Caco-2 (cell line): ENCODE measurements around the gene CPVL. TPM values are rescaled to one million over a fixed set of nuclear protein-coding genes. Genes with fewer than 3 reads are reported as not detected.

Experiments
- BruUV-seq: library from RNA; stranded (reverse); fragments of 400-500 nt; replicated peaks from 2 replicates; lab custom pipeline; 2021; lab: Mats Ljungman, UMichigan
- CTCF ChIA-PET: fragments of 300-600 bp; sonication (Branson Sonifier 250); formaldehyde crosslinking; loops from one replicate; lab custom pipeline; 2022; ENCODE audit warnings: antibody characterized with exemption; lab: Charles Lee
- POLR2A ChIA-PET: fragments of 300-600 bp; sonication (Branson Sonifier 250); formaldehyde crosslinking; loops from one replicate; lab custom pipeline; 2022; ENCODE audit warnings: antibody characterized with exemption; lab: Charles Lee
- DNase-seq, 2 experiments: peaks; one replicate each; pipeline versions ENCODE4 v3.0.0 to v3.0.0-alpha.2; 2020 to 2022
- H3K27me3 ChIP-seq: replicated peaks from 2 replicates; pipeline ENCODE4 v1.6.0; 2011; ENCODE audit warnings: low read length; ENCODE audit not compliant: control insufficient read depth, insufficient read depth
- H3K36me3 ChIP-seq: 2 replicates; pipeline ENCODE4 v1.5.1; 2011; ENCODE audit warnings: low read length; ENCODE audit not compliant: control insufficient read depth, insufficient read depth
- H3K4me1 ChIP-seq: fragments of 250-450 bp; sonication (Bioruptor Pico); 2 replicates; pipeline ENCODE4 v1.5.1; 2020; ENCODE audit warnings: mild to moderate bottlenecking
- H3K4me3 ChIP-seq: 2 replicates; pipeline ENCODE4 v1.5.1; 2011; ENCODE audit warnings: low read depth, mild to moderate bottlenecking, control low read depth, low read length
- H3K9me3 ChIP-seq: fragments of 250-450 bp; sonication (Bioruptor Pico); 2 replicates; pipeline ENCODE4 v1.5.1; 2020; ENCODE audit warnings: mild to moderate bottlenecking, moderate library complexity
- H3K27ac Mint-ChIP-seq: one replicate; pipeline ENCODE4 v1.8.0; 2022; ENCODE audit warnings: mixed read lengths; ENCODE audit not compliant: unreplicated experiment
- H3K27me3 Mint-ChIP-seq: one replicate; pipeline ENCODE4 v1.8.0; 2022; ENCODE audit warnings: mixed read lengths; ENCODE audit not compliant: insufficient read depth, unreplicated experiment
- H3K36me3 Mint-ChIP-seq: one replicate; pipeline ENCODE4 v1.8.0; 2022; ENCODE audit warnings: mild to moderate bottlenecking, mixed read lengths; ENCODE audit not compliant: insufficient read depth, unreplicated experiment
- H3K4me1 Mint-ChIP-seq: one replicate; pipeline ENCODE4 v1.8.0; 2022; ENCODE audit warnings: low read depth, mixed read lengths; ENCODE audit not compliant: unreplicated experiment
- H3K4me3 Mint-ChIP-seq: one replicate; pipeline ENCODE4 v1.8.0; 2022; ENCODE audit warnings: mild to moderate bottlenecking, moderate library complexity, mixed read lengths; ENCODE audit not compliant: unreplicated experiment
- H3K9me3 Mint-ChIP-seq: one replicate; pipeline ENCODE4 v1.8.0; 2022; ENCODE audit warnings: mixed read lengths; ENCODE audit not compliant: unreplicated experiment
- CTCF ChIP-seq, 2 experiments: fragments of 200-600 bp in 1 of 2; IDR thresholded peaks; 1 replicate in 1 of 2; 2 replicates in 1 of 2; pipeline versions ENCODE4 v1.5.1 to v1.8.0; 2011 to 2022; ENCODE audit warnings: antibody characterized with exemption in 1 of 2, control low read depth in 1 of 2, inconsistent platforms in 1 of 2, low read depth in 1 of 2, low read length in 1 of 2, mild to moderate bottlenecking in 1 of 2, moderate library complexity in 1 of 2; ENCODE audit not compliant: insufficient read depth in 1 of 2, severe bottlenecking in 1 of 2, unreplicated experiment in 1 of 2
- intact Hi-C: fragments of 100-400 bp; cut with micrococcal nuclease; formaldehyde crosslinking; loops from one replicate; pipeline ENCODE4 v1.10.0; 2022; ENCODE audit not compliant: unreplicated experiment
- total RNA-seq: library from RNA; stranded (reverse); gene quantifications from 2 replicates; pipeline ENCODE4 v1.2.3, GENCODE V29; 2022

Gene CPVL
- total RNA-seq, 1 experiment from 2014 or later, result 109 TPM

GRCh38 chr7:28980451-28981160 is 165.7 kb downstream of the CPVL start:
- Mint-ChIP-seq H3K27me3 (no peaks in the 10 kb centered on the region), H3K9me3 (no peaks in the 10 kb centered on the region), H3K36me3 (no peaks in the 10 kb centered on the region), H3K27ac (no peak overlapping the region), H3K4me3 (no peak overlapping the region), H3K4me1 (peaks cover 6% of the 10 kb centered on the region)
- no peak for TF ChIP-seq CTCF (IDR thresholded peaks at IDR 0.05; ENCODE audit: insufficient read depth in 1 of 2, low read depth in 1 of 2, low read length in 1 of 2, severe bottlenecking in 1 of 2, unreplicated experiment in 1 of 2)
- ChIA-PET POLR2A (interaction anchor here (0.6 kb wide), 1 partner anchor 36 kb away, joined by 3 read pairs; no protein-coding TSS in a partner anchor), CTCF (no interaction called here)
- Histone ChIP-seq H3K36me3 (no peaks in the 10 kb centered on the region), H3K9me3 (no peaks in the 10 kb centered on the region), H3K4me3 (no peak overlapping the region), H3K4me1 (peaks cover 5% of the 10 kb centered on the region), H3K27me3 (no peaks in the 10 kb centered on the region)
- intact Hi-C loops, result no loop called here
- no peak for DNase-seq
- BruUV-seq, result no TSS peak

DNA sequence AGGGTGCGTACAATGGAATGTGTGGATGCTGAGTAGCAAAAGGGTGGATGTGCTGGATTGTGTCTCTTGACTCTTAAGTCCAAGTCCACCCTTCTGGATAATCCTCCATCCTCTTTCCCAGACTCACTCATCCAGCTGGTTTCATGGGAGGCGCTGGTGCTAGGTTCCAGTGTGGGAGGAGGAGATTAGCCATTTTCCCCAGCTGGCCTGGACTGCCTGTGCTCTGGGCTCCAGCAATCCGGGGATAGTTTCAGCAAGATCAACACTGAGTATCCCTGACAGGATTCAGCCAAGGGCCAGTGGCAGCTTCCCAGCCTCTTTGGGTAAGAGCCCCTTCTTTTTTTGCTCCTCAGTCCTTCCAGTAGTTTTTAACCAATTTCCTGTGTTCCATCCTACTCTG is 166.6 kb downstream of the CPVL start:
- Mint-ChIP-seq H3K4me1 (peaks cover 6% of the 10 kb centered on the region), H3K9me3 (no peaks in the 10 kb centered on the region), H3K27ac (no peak overlapping the region), H3K27me3 (no peaks in the 10 kb centered on the region), H3K36me3 (no peaks in the 10 kb centered on the region), H3K4me3 (no peak overlapping the region)
- no peaks in the 10 kb centered on the region for H3K36me3 ChIP-seq
- no peak for TF ChIP-seq CTCF (IDR thresholded peaks at IDR 0.05; ENCODE audit: insufficient read depth in 1 of 2, low read depth in 1 of 2, low read length in 1 of 2, severe bottlenecking in 1 of 2, unreplicated experiment in 1 of 2)
- BruUV-seq, result no TSS peak
- ChIA-PET CTCF (no interaction called here), POLR2A (no interaction called here)
- intact Hi-C loops, result no loop called here
- no peak for DNase-seq
- H3K4me1 ChIP-seq, result peaks cover 3% of the 10 kb centered on the region
- no peaks in the 10 kb centered on the region for H3K27me3 ChIP-seq
- H3K9me3 ChIP-seq, result no peaks in the 10 kb centered on the region
- no peak overlapping the region for H3K4me3 ChIP-seq

- Histone ChIP-seq H3K27me3 (no peaks in the 10 kb centered on the region), H3K9me3 (no peaks in the 10 kb centered on the region), H3K4me3 (no peak overlapping the region), H3K4me1 (no peaks in the 10 kb centered on the region), H3K36me3 (no peaks in the 10 kb centered on the region)
- ChIA-PET CTCF (no interaction called here), POLR2A (no interaction called here)
- Mint-ChIP-seq H3K4me3 (no peak overlapping the region), H3K36me3 (no peaks in the 10 kb centered on the region), H3K4me1 (peaks cover 6% of the 10 kb centered on the region), H3K27me3 (no peaks in the 10 kb centered on the region), H3K9me3 (peaks cover 12% of the 10 kb centered on the region), H3K27ac (no peak overlapping the region)
- TF ChIP-seq CTCF (IDR thresholded peaks at IDR 0.05; ENCODE audit: insufficient read depth in 1 of 2, low read depth in 1 of 2, low read length in 1 of 2, severe bottlenecking in 1 of 2, unreplicated experiment in 1 of 2), result no peak
- DNase-seq, result no peak
- intact Hi-C loops, result no loop called here
- BruUV-seq, result no TSS peak
Observed at GRCh38 chr7:28977881-28978280, 168.5 kb downstream of the CPVL start.
